Measurements from ENCODE around the gene ATP2B1.

The ATP2B1 gene

GRCh38 chr12:89680409-89680808 is 28.2 kb downstream of the ATP2B1 start:
- no peak for TF ChIP-seq REST (IDR thresholded peaks at IDR 0.05; ENCODE audit: insufficient read depth in 1 of 2, low read depth in 2 of 2, low read length in 2 of 2)
- no peak for TF ChIP-seq SIN3A (IDR thresholded peaks at IDR 0.05; ENCODE audit: borderline replicate concordance, insufficient read depth, low read length)
- no peak for TF ChIP-seq FOXP2 (optimal IDR thresholded peaks at IDR 0.05; ENCODE audit: borderline replicate concordance, extremely low read depth, extremely low read length, insufficient read depth)
- TF ChIP-seq POLR2AphosphoS5 (IDR thresholded peaks at IDR 0.05; ENCODE audit: low read depth, low read length) = no peak
- TF ChIP-seq TAF1 (IDR thresholded peaks at IDR 0.05; ENCODE audit: borderline replicate concordance, insufficient read depth, low read length) = no peak

- TF ChIP-seq REST (IDR thresholded peaks at IDR 0.05; ENCODE audit: insufficient read depth in 1 of 2, low read depth in 2 of 2, low read length in 2 of 2) (no peak), FOXP2 (optimal IDR thresholded peaks at IDR 0.05; ENCODE audit: borderline replicate concordance, extremely low read depth, extremely low read length, insufficient read depth) (no peak), POLR2AphosphoS5 (IDR thresholded peaks at IDR 0.05; ENCODE audit: low read depth, low read length) (no peak), TAF1 (IDR thresholded peaks at IDR 0.05; ENCODE audit: borderline replicate concordance, insufficient read depth, low read length) (no peak), SIN3A (IDR thresholded peaks at IDR 0.05; ENCODE audit: borderline replicate concordance, insufficient read depth, low read length) (no peak)
Observed at GRCh38 chr12:89679631-89680030, 29.0 kb downstream of the ATP2B1 start.

- TF ChIP-seq TAF1 (IDR thresholded peaks at IDR 0.05; ENCODE audit: borderline replicate concordance, insufficient read depth, low read length) = no peak
- TF ChIP-seq SIN3A (IDR thresholded peaks at IDR 0.05; ENCODE audit: borderline replicate concordance, insufficient read depth, low read length) = no peak
- no peak for TF ChIP-seq FOXP2 (optimal IDR thresholded peaks at IDR 0.05; ENCODE audit: borderline replicate concordance, extremely low read depth, extremely low read length, insufficient read depth)
- TF ChIP-seq POLR2AphosphoS5 (IDR thresholded peaks at IDR 0.05; ENCODE audit: low read depth, low read length) = no peak
- TF ChIP-seq REST (IDR thresholded peaks at IDR 0.05; ENCODE audit: insufficient read depth in 1 of 2, low read depth in 2 of 2, low read length in 2 of 2) = no peak
Observed at GRCh38 chr12:89678225-89678624, 30.4 kb downstream of the ATP2B1 start.

- TF ChIP-seq SIN3A (IDR thresholded peaks at IDR 0.05; ENCODE audit: borderline replicate concordance, insufficient read depth, low read length) = no peak
- no peak for TF ChIP-seq REST (IDR thresholded peaks at IDR 0.05; ENCODE audit: insufficient read depth in 1 of 2, low read depth in 2 of 2, low read length in 2 of 2)
- TF ChIP-seq POLR2AphosphoS5 (IDR thresholded peaks at IDR 0.05; ENCODE audit: low read depth, low read length) = no peak
- TF ChIP-seq FOXP2 (optimal IDR thresholded peaks at IDR 0.05; ENCODE audit: borderline replicate concordance, extremely low read depth, extremely low read length, insufficient read depth) = no peak
- no peak for TF ChIP-seq TAF1 (IDR thresholded peaks at IDR 0.05; ENCODE audit: borderline replicate concordance, insufficient read depth, low read length)
Observed at GRCh38 chr12:89676930-89677329, 31.7 kb downstream of the ATP2B1 start.
